ENCODE data around the gene FAM170B. TPM values are rescaled to one million over a fixed set of nuclear protein-coding genes. Genes with fewer than 3 reads are reported as not detected.

FAM170B gene
- total and polyA plus RNA-seq, 9 of the 15 experiments (the other 6 are each of a cell fraction or from before 2014, with no cell fraction given) = 0.11 to 0.21 TPM; not detected in 7

GRCh38 chr10:49166484-49167400 lies 32.9 kb upstream of the FAM170B start:
- in situ Hi-C loops (cut with MboI) = loop anchor here (5.0 kb wide), 1 partner anchor 179 kb away; no protein-coding TSS in a partner anchor
- intact Hi-C loops (cut with micrococcal nuclease) = loop anchor here (2.0 kb wide), 1 partner anchor 20 kb away; no protein-coding TSS in a partner anchor
- H3K4me2 ChIP-seq (ENCODE audit: insufficient read depth, low read length) = peak overlapping the region; percentile 70
- H2AFZ ChIP-seq (ENCODE audit: low read depth, low read length) = peak overlapping the region; percentile 61
- H3K27ac ChIP-seq (ENCODE audit: extremely low read depth, low read depth, low read length) = peak overlapping the region; percentile 57
- ChIA-PET CTCF (ENCODE audit: low intra/inter-chr PET ratio) (no interaction called here), POLR2A (interaction anchor here (0.8 to 1.2 kb wide), 6 partner anchors 8 to 133 kb away, joined by 3 to 4 read pairs (median 3); no protein-coding TSS in a partner anchor)
- no TSS peak for BruUV-seq (replicated peaks)
- H4K20me1 ChIP-seq (replicated peaks; ENCODE audit: control insufficient read depth, insufficient read depth, low read length) = no peaks in the 10 kb centered on the region
- H3K4me1 ChIP-seq (replicated peaks in 1 of 2; ENCODE audit: control insufficient read depth in 2 of 2, insufficient read depth in 2 of 2, low read length in 2 of 2) = peaks cover 74 to 95% of the 10 kb centered on the region in 2 experiments
- no peaks in the 10 kb centered on the region for H3K9me3 ChIP-seq (replicated peaks; ENCODE audit: control insufficient read depth, insufficient read depth, low read depth, low read length)
- H3K79me2 ChIP-seq (ENCODE audit: control insufficient read depth, insufficient read depth, low read length) = peaks cover 36% of the 10 kb centered on the region; the same call in 2 of the 3 replicates
- H3K9me1 ChIP-seq (ENCODE audit: control insufficient read depth, insufficient read depth, low read length) = peaks cover 5% of the 10 kb centered on the region
- 22% methylated on average over 14 of the region's 14 CpGs for WGBS (ENCODE audit: insufficient coverage, low coverage, missing lambda C conversion rate)
- no peak overlapping the region for H3K4me3 ChIP-seq
- ATAC-seq (peak; percentile 15), DNase-seq (ENCODE audit: extremely low read depth in 1 of 4, low spot score in 3 of 4) (peak in 2 of 4 experiments; percentile 27 to 62), FAIRE-seq (no peak)
- peaks cover 63% of the 10 kb centered on the region for H3K36me3 ChIP-seq (ENCODE audit: control insufficient read depth, insufficient read depth, low read length)
- H3K9ac ChIP-seq (ENCODE audit: insufficient read depth in 1 of 2, low read depth in 2 of 2, low read length in 2 of 2) = peak overlapping the region; percentile 32 to 87
- H3K27me3 ChIP-seq (ENCODE audit: control insufficient read depth in 2 of 2, insufficient read depth in 2 of 2, low read length in 2 of 2) = no peaks in the 10 kb centered on the region
- TF ChIP-seq E2F8 (IDR thresholded peaks at IDR 0.05; ENCODE audit: low read depth, partially characterized antibody) = peak; percentile 10
- peak; percentile 58 for TF ChIP-seq L3MBTL2 (IDR thresholded peaks at IDR 0.05)
- no peak for TF ChIP-seq LEF1 (IDR thresholded peaks at IDR 0.05)
- TF ChIP-seq, protein P1, sequence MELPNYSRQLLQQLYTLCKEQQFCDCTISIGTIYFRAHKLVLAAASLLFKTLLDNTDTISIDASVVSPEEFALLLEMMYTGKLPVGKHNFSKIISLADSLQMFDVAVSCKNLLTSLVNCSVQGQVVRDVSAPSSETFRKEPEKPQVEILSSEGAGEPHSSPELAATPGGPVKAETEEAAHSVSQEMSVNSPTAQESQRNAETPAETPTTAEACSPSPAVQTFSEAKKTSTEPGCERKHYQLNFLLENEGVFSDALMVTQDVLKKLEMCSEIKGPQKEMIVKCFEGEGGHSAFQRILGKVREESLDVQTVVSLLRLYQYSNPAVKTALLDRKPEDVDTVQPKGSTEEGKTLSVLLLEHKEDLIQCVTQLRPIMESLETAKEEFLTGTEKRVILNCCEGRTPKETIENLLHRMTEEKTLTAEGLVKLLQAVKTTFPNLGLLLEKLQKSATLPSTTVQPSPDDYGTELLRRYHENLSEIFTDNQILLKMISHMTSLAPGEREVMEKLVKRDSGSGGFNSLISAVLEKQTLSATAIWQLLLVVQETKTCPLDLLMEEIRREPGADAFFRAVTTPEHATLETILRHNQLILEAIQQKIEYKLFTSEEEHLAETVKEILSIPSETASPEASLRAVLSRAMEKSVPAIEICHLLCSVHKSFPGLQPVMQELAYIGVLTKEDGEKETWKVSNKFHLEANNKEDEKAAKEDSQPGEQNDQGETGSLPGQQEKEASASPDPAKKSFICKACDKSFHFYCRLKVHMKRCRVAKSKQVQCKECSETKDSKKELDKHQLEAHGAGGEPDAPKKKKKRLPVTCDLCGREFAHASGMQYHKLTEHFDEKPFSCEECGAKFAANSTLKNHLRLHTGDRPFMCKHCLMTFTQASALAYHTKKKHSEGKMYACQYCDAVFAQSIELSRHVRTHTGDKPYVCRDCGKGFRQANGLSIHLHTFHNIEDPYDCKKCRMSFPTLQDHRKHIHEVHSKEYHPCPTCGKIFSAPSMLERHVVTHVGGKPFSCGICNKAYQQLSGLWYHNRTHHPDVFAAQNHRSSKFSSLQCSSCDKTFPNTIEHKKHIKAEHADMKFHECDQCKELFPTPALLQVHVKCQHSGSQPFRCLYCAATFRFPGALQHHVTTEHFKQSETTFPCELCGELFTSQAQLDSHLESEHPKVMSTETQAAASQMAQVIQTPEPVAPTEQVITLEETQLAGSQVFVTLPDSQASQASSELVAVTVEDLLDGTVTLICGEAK (IDR thresholded peaks at IDR 0.05) = peak; percentile 35; the same call in 1 of the 2 replicates
- TF ChIP-seq, protein P1 (CRISPR knock-in tag; IDR thresholded peaks at IDR 0.05) = no peak
- TF ChIP-seq HMG20A (CRISPR knock-in tag; conservative IDR thresholded peaks at IDR 0.05) = no peak
- TF ChIP-seq NBN (IDR thresholded peaks at IDR 0.05; ENCODE audit: low read depth) = no peak
- TF ChIP-seq, protein P2, sequence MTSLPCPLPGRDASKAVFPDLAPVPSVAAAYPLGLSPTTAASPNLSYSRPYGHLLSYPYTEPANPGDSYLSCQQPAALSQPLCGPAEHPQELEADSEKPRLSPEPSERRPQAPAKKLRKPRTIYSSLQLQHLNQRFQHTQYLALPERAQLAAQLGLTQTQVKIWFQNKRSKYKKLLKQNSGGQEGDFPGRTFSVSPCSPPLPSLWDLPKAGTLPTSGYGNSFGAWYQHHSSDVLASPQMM (CRISPR knock-in tag; IDR thresholded peaks at IDR 0.05) = no peak

Measured in K562 (cell line).